Epithelial cell of umbilical artery (primary cell): ENCODE data around the gene YTHDF2. TPM values are rescaled to one million over a fixed set of nuclear protein-coding genes. Genes with fewer than 3 reads are reported as not detected.

Experiments used
- total RNA-seq: library from RNA; depleted of rRNA; stranded (reverse); fragments of >200 nt; gene quantifications from 2 replicates; pipeline ENCODE4 v1.2.3, GENCODE V29; 2014

YTHDF2 gene
- total RNA-seq: 81.5 and 89.5 TPM in 2 replicates

DNA sequence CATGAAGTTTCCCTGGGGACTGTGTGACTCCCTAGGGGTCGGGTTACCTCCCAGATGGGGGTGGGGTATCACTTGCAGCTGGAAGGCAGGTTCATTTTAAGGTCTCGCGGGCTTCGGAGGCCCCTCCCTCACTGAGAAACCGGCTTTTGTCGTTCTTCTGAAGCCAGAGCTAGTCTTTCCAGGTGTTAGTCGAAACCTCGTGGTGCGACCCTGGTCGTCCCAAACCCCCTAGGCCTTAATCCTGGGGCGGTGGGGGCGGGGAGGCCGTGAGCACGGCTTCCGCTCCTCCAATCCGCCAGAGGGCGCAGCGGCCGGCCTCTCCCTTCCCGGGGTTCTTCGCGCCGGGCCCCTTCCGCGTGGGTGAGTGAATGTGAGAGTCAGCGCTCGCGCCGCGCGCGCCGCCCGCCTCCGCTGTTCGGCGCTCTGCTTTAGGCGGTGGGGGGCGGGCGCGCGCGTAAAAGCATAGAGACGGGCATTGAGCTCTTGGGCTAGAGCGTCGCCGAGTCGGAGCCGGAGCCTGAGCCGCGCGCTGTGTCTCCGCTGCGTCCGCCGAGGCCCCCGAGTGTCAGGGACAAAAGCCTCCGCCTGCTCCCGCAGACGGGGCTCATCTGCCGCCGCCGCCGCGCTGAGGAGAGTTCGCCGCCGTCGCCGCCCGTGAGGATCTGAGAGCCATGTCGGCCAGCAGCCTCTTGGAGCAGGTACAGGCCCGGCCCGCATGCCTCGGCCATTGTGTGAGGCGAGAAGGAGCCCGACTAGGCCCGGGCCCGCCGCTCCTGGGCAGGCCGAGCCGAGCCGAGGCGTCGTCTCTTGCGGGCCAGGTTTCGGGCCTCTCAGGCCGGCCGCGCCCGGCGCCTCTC, at the start of gene YTHDF2:
TSS of gene YTHDF2 (plus strand) at position 491 of the 857 bp plus-strand sequence. CDS start at position 672, 181 bp downstream.

DNA sequence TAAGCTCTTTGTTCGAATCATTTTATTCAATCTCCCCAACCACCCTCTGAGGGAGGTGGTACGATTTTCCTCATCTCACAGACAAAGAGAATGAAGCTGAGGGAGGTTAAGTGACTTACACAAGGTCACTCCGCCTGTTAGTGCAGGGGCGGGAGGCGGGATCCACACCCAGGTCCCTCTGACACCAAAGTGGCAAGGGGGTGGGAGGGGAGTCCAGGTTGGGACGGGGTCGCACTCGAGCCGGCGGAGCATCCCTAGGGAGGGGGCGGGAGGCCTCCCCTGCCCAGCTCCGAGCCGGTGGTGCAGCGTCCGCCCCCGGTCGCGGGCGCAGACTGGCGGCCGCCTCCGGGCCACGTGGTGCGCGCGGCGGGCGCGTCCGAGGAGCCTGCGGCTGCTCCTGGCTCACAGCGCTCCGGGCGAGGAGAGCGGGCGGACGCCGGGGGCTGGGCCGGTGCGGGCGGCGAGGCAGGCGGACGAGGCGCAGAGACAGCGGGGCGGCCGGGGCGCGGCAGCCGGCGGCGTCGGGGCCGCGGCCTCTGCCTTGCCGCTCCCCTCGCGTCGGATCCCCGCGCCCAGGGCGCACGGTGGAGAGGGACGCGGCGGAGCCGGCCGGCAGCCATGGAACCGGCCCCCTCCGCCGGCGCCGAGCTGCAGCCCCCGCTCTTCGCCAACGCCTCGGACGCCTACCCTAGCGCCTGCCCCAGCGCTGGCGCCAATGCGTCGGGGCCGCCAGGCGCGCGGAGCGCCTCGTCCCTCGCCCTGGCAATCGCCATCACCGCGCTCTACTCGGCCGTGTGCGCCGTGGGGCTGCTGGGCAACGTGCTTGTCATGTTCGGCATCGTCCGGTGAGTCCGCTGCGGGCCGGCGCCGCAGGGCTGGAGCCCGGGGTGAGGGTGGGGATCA, 75.3 kb downstream of the YTHDF2 start, which contains the start of gene OPRD1:
TSS of gene OPRD1 (plus strand) at position 405 of the 903 bp plus-strand sequence. CDS start at position 619, 214 bp downstream.

Other genes starting within 250 kb of the YTHDF2 start
- gene RCC1, start 230.9 kb upstream of the YTHDF2 start, total RNA-seq: 77.3 and 79.0 TPM in 2 replicates
- 27.2 and 31.2 TPM in 2 replicates for gene TRNAU1AP, start 183.9 kb upstream of the YTHDF2 start, total RNA-seq
- gene RAB42, start 144.7 kb upstream of the YTHDF2 start, total RNA-seq: 0.97 TPM in 1 of 2 replicates, not detected in the other
- gene TAF12, start 93.9 kb upstream of the YTHDF2 start, total RNA-seq: 24.4 and 39.8 TPM in 2 replicates
- gene RNU11, start 88.3 kb upstream of the YTHDF2 start, total RNA-seq: not detected in 2 replicates
- 7.5 and 11.1 TPM in 2 replicates for gene GMEB1, start 68.2 kb upstream of the YTHDF2 start, total RNA-seq
- not detected in 2 replicates for gene OPRD1, start 75.2 kb downstream of the YTHDF2 start, total RNA-seq
- gene EPB41, start 177.6 kb downstream of the YTHDF2 start, total RNA-seq: 22.1 and 31.8 TPM in 2 replicates